Measurements from ENCODE around the gene TRIM25. TPM values are rescaled to one million over a fixed set of nuclear protein-coding genes. Genes with fewer than 3 reads are reported as not detected.

Gene TRIM25
- total RNA-seq, 1 experiment from 2014 or later: 85.6 TPM

DNA sequence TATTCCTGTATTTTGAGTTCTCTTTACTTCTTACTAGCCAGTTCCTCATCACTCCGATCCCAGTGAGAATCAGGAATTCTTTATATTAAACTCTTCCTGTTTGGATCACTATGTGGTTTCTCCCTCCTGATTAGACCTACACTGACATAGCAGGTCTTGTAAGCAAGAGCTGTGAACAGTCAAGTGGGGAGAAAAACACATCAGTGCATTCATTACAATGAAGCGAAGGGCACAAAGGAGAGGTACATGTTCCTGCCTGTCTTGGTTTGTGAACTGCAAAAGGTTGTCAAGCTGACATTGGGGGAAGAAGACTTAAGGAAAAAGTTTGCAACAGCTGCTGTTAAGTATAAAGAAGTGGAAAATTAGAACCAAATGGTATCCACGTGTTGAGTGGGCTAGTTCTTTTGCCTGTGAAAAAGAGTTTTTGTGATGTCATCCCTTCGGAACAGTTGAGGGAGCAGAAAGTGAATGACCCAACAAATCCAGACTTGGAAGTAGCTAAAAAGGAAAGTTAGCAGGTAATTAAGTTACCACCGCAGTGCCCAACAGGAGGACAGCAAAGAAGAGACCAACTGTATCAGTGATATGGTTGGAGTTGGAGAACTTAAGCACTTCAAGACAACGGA, 23.0 kb upstream of the TRIM25 start:
- no peaks in the 10 kb centered on the region for H3K27me3 ChIP-seq (replicated peaks; ENCODE audit: control insufficient read depth, insufficient read depth, low read length)
- CTCF ChIA-PET: interaction anchor here (1.5 kb wide), 1 partner anchor 117 kb away, joined by 6 read pairs; no protein-coding TSS in a partner anchor
- Mint-ChIP-seq H3K4me3 (ENCODE audit: unreplicated experiment) (no peak overlapping the region), H3K4me1 (ENCODE audit: low read depth, unreplicated experiment) (peaks cover 6% of the 10 kb centered on the region), H3K9me3 (ENCODE audit: unreplicated experiment) (no peaks in the 10 kb centered on the region), H3K27ac (ENCODE audit: unreplicated experiment) (no peak overlapping the region), H3K36me3 (ENCODE audit: insufficient read depth, unreplicated experiment) (peaks cover 58% of the 10 kb centered on the region), H3K27me3 (ENCODE audit: insufficient read depth, unreplicated experiment) (no peaks in the 10 kb centered on the region)
- no peak overlapping the region for H3K4me3 ChIP-seq (ENCODE audit: low read depth, low read length)
- H3K4me1 ChIP-seq: no peaks in the 10 kb centered on the region
- DNase-seq: no peak
- no peaks in the 10 kb centered on the region for H3K9me3 ChIP-seq
- intact Hi-C loops (cut with micrococcal nuclease; ENCODE audit: unreplicated experiment): no loop called here
- no TSS peak for BruUV-seq (replicated peaks)
- TF ChIP-seq, protein P1, sequence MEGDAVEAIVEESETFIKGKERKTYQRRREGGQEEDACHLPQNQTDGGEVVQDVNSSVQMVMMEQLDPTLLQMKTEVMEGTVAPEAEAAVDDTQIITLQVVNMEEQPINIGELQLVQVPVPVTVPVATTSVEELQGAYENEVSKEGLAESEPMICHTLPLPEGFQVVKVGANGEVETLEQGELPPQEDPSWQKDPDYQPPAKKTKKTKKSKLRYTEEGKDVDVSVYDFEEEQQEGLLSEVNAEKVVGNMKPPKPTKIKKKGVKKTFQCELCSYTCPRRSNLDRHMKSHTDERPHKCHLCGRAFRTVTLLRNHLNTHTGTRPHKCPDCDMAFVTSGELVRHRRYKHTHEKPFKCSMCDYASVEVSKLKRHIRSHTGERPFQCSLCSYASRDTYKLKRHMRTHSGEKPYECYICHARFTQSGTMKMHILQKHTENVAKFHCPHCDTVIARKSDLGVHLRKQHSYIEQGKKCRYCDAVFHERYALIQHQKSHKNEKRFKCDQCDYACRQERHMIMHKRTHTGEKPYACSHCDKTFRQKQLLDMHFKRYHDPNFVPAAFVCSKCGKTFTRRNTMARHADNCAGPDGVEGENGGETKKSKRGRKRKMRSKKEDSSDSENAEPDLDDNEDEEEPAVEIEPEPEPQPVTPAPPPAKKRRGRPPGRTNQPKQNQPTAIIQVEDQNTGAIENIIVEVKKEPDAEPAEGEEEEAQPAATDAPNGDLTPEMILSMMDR (IDR thresholded peaks at IDR 0.05; ENCODE audit: insufficient read depth in 1 of 2, low read depth in 1 of 2, low read length in 1 of 2, severe bottlenecking in 1 of 2, unreplicated experiment in 1 of 2): no peak
- POLR2A ChIA-PET: no interaction called here
- H3K36me3 ChIP-seq (ENCODE audit: control insufficient read depth, insufficient read depth, low read length): peaks cover 3% of the 10 kb centered on the region; the same call in 1 of the 2 replicates

DNA sequence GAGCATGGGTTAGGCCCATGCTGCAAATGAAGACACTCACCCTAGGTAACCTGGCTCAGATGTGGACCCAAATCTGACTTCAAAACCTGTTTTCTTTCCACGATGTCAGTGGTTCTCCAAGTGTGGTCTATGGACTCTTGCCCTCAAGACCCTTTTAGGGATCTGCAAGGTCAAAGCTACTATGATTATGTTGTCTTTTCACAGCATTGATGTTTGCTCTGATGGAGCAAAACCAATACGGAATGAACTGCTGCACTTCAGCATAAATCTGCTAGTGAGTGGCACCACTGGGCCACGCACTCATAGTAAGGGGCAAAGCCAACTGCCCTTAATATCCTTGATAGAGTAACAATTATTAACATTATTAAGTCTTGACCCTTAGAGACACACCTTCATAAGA, 21.6 kb upstream of the TRIM25 start:
- BruUV-seq (replicated peaks): no TSS peak
- peaks cover 7% of the 10 kb centered on the region for H3K9me3 ChIP-seq
- no peaks in the 10 kb centered on the region for H3K27me3 Mint-ChIP-seq (ENCODE audit: insufficient read depth, unreplicated experiment)
- peaks cover 6% of the 10 kb centered on the region for H3K4me1 Mint-ChIP-seq (ENCODE audit: low read depth, unreplicated experiment)
- no peak for DNase-seq
- H3K4me1 ChIP-seq: peaks cover 10% of the 10 kb centered on the region; the same call in 1 of the 2 replicates
- no peak overlapping the region for H3K27ac Mint-ChIP-seq (ENCODE audit: unreplicated experiment)
- H3K27me3 ChIP-seq (replicated peaks; ENCODE audit: control insufficient read depth, insufficient read depth, low read length): no peaks in the 10 kb centered on the region
- peaks cover 3% of the 10 kb centered on the region; the same call in 1 of the 2 replicates for H3K36me3 ChIP-seq (ENCODE audit: control insufficient read depth, insufficient read depth, low read length)
- H3K4me3 ChIP-seq (ENCODE audit: low read depth, low read length): no peak overlapping the region
- TF ChIP-seq, protein P1 (IDR thresholded peaks at IDR 0.05; ENCODE audit: insufficient read depth in 1 of 2, low read depth in 1 of 2, low read length in 1 of 2, severe bottlenecking in 1 of 2, unreplicated experiment in 1 of 2): no peak
- ChIA-PET POLR2A (no interaction called here), CTCF (no interaction called here)
- H3K4me3 Mint-ChIP-seq (ENCODE audit: unreplicated experiment): no peak overlapping the region
- peaks cover 50% of the 10 kb centered on the region for H3K36me3 Mint-ChIP-seq (ENCODE audit: insufficient read depth, unreplicated experiment)
- no peaks in the 10 kb centered on the region for H3K9me3 Mint-ChIP-seq (ENCODE audit: unreplicated experiment)
- intact Hi-C loops (cut with micrococcal nuclease; ENCODE audit: unreplicated experiment): no loop called here

DNA sequence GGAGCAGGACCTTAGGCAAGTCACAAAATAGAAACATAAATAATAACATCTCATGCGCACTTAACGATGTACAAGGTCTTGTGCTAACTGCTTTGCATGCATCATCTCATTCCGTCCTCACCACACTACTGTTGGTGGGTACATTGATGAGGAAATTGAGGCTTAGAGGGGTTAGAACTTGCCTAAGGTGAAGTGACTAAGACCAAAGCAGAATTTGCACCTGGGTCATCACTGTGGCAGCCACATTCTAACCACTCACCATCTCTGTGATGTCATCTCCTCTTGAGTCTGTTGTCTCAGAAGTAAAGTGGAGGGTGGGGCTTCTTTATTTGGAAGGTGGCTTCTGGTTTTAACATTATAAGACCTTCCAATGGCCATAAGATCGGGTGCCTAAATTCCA, 20.4 kb upstream of the TRIM25 start:
- intact Hi-C loops (cut with micrococcal nuclease; ENCODE audit: unreplicated experiment): no loop called here

More for the DNA sequence above, 20.4 kb upstream of the TRIM25 start:
- Histone ChIP-seq H3K9me3 (peaks cover 17% of the 10 kb centered on the region), H3K27me3 (replicated peaks; ENCODE audit: control insufficient read depth, insufficient read depth, low read length) (no peaks in the 10 kb centered on the region), H3K4me1 (peaks cover 10% of the 10 kb centered on the region; the same call in 1 of the 2 replicates), H3K36me3 (ENCODE audit: control insufficient read depth, insufficient read depth, low read length) (peaks cover 3% of the 10 kb centered on the region; the same call in 1 of the 2 replicates), H3K4me3 (ENCODE audit: low read depth, low read length) (no peak overlapping the region)
- Mint-ChIP-seq H3K27ac (ENCODE audit: unreplicated experiment) (no peak overlapping the region), H3K9me3 (ENCODE audit: unreplicated experiment) (peaks cover 5% of the 10 kb centered on the region), H3K36me3 (ENCODE audit: insufficient read depth, unreplicated experiment) (peaks cover 43% of the 10 kb centered on the region), H3K4me1 (ENCODE audit: low read depth, unreplicated experiment) (peaks cover 6% of the 10 kb centered on the region), H3K4me3 (ENCODE audit: unreplicated experiment) (no peak overlapping the region), H3K27me3 (ENCODE audit: insufficient read depth, unreplicated experiment) (no peaks in the 10 kb centered on the region)
- no peak for DNase-seq
- TF ChIP-seq, protein P1 (IDR thresholded peaks at IDR 0.05; ENCODE audit: insufficient read depth in 1 of 2, low read depth in 1 of 2, low read length in 1 of 2, severe bottlenecking in 1 of 2, unreplicated experiment in 1 of 2): no peak
- ChIA-PET POLR2A (no interaction called here), CTCF (no interaction called here)
- no TSS peak for BruUV-seq (replicated peaks)
